Upper lobe of right lung (tissue), 1 donor: Measurements from ENCODE around the gene BEND5. TPM values are rescaled to one million over a fixed set of nuclear protein-coding genes. Genes with fewer than 3 reads are reported as not detected.

Experiments used
- ATAC-seq: fragments of 200-7000 bp; cut with Tn5 transposase; one replicate; pipeline ENCODE4 v1.9.1; 2020; ENCODE audit warnings: mild to moderate bottlenecking, moderate library complexity
- DNase-seq: peaks from one replicate; pipeline ENCODE4 v3.0.0-alpha.2; 2020
- H3K27ac ChIP-seq: fragments of 200-600 bp; one replicate; pipeline ENCODE4 v1.8.0; 2022
- H3K27me3 ChIP-seq: fragments of 200-600 bp; one replicate; pipeline ENCODE4 v1.8.0; 2022; ENCODE audit warnings: mild to moderate bottlenecking
- H3K36me3 ChIP-seq: fragments of 200-600 bp; one replicate; pipeline ENCODE4 v1.8.0; 2022
- H3K4me1 ChIP-seq: fragments of 200-600 bp; one replicate; pipeline ENCODE4 v1.8.0; 2022
- H3K4me3 ChIP-seq: fragments of 200-600 bp; one replicate; pipeline ENCODE4 v1.8.0; 2022; ENCODE audit warnings: mild to moderate bottlenecking
- H3K9me3 ChIP-seq: fragments of 200-600 bp; one replicate; pipeline ENCODE4 v1.8.0; 2022
- intact Hi-C: fragments of 100-400 bp; cut with DNase I; formaldehyde crosslinking; loops from one replicate; pipeline ENCODE4 v1.11.0; 2022
- total RNA-seq: library from RNA; stranded (reverse); fragmentation: NEBNext Ultra II Directional; extraction: Animal tissue kit (Norgen Biotek cat#: 25700); gene quantifications from one replicate; pipeline ENCODE4 v1.2.1, GENCODE V29; 2021
- TF ChIP-seq, protein P1 (sequence below): fragments of 200-600 bp; IDR thresholded peaks from one replicate; pipeline ENCODE4 v1.8.0; 2022; ENCODE audit warnings: antibody characterized with exemption
- donor health status: DM: no; HTN: yes; CAD: no; lungs with severe emphysema.

BEND5 gene
- total RNA-seq, 1 donor from 2014 or later = 3.4 TPM

DNA sequence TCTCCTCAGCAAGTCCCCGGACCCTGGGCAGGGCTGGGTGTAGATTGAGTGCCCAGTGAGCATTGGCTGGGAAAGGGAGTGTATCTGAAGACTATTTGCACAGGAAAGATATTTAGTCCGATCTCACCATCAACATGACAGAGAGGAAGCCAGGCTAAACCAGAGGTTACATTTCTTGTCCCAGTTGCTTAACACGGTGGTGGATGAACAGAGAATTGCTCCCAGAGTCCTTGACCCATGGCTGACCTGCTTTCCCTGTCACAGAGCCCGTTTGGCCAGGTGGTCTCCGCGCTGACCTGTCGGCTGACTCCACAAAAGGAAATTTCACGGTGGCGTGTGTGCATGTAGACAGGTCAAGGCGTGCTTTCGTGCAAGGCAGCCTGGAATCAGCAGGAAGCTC, 83.5 kb downstream of the BEND5 start:
- Histone ChIP-seq H3K4me1 (no peaks in the 10 kb centered on the region), H3K27me3 (no peaks in the 10 kb centered on the region), H3K36me3 (no peaks in the 10 kb centered on the region), H3K4me3 (no peak overlapping the region), H3K27ac (no peak overlapping the region), H3K9me3 (no peaks in the 10 kb centered on the region)
- no peak for DNase-seq
- intact Hi-C loops = no loop called here
- no peak for ATAC-seq
- TF ChIP-seq, protein P1, sequence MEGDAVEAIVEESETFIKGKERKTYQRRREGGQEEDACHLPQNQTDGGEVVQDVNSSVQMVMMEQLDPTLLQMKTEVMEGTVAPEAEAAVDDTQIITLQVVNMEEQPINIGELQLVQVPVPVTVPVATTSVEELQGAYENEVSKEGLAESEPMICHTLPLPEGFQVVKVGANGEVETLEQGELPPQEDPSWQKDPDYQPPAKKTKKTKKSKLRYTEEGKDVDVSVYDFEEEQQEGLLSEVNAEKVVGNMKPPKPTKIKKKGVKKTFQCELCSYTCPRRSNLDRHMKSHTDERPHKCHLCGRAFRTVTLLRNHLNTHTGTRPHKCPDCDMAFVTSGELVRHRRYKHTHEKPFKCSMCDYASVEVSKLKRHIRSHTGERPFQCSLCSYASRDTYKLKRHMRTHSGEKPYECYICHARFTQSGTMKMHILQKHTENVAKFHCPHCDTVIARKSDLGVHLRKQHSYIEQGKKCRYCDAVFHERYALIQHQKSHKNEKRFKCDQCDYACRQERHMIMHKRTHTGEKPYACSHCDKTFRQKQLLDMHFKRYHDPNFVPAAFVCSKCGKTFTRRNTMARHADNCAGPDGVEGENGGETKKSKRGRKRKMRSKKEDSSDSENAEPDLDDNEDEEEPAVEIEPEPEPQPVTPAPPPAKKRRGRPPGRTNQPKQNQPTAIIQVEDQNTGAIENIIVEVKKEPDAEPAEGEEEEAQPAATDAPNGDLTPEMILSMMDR = no peak

- intact Hi-C loops = no loop called here
- no peak for ATAC-seq
- no peak overlapping the region for H3K27ac ChIP-seq
Observed at GRCh38 chr1:48692235-48692634, 84.5 kb downstream of the BEND5 start.

DNA sequence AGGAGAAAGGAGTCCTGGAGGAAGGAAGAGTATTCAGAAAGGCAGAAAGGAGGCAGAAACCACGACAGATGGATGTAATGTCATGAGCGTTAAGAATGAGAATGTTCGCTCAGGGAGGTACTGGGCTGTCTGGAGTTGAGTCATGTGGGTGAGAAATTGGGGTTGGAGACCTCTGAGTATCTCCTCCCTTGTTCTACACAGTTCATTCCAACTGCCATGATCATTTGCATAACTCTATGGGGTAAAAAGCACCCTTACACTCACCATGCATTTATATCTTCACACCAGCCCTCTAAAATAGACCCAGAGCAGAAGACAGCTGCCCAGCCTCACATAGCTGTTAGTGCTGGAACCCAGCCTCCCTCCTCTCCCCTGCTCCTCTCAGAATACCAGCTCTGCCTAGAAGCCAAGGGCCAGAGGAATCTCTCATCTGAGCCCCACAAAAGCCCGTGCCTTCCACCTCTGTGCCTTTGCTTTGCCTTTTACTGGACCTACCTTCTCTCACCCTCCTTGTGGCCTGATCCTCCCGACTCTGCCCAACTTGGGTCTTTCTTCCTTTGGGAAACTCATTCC, 85.2 kb downstream of the BEND5 start:
- ATAC-seq (no peak), DNase-seq (no peak)
- H3K9me3 ChIP-seq = no peaks in the 10 kb centered on the region
- TF ChIP-seq, protein P1 = no peak
- intact Hi-C loops = no loop called here
- H3K4me3 ChIP-seq = no peak overlapping the region
- H3K27ac ChIP-seq = no peak overlapping the region
- H3K27me3 ChIP-seq = no peaks in the 10 kb centered on the region
- H3K36me3 ChIP-seq = no peaks in the 10 kb centered on the region
- H3K4me1 ChIP-seq = no peaks in the 10 kb centered on the region

More at GRCh38 chr1:48692235-48692634, 84.5 kb downstream of the BEND5 start:
- DNase-seq = no peak
- TF ChIP-seq, protein P1 = no peak
- Histone ChIP-seq H3K4me1 (no peaks in the 10 kb centered on the region), H3K27me3 (no peaks in the 10 kb centered on the region), H3K4me3 (no peak overlapping the region), H3K36me3 (no peaks in the 10 kb centered on the region), H3K9me3 (no peaks in the 10 kb centered on the region)

GRCh38 chr1:48688102-48688760, 88.5 kb downstream of the BEND5 start:
- H3K9me3 ChIP-seq = no peaks in the 10 kb centered on the region
- intact Hi-C loops = no loop called here
- DNase-seq (no peak), ATAC-seq (no peak)
- H3K27ac ChIP-seq = no peak overlapping the region
- H3K27me3 ChIP-seq = no peaks in the 10 kb centered on the region
- TF ChIP-seq, protein P1 = no peak
- H3K4me3 ChIP-seq = no peak overlapping the region
- no peaks in the 10 kb centered on the region for H3K4me1 ChIP-seq
- no peaks in the 10 kb centered on the region for H3K36me3 ChIP-seq

GRCh38 chr1:48687282-48688045, 89.2 kb downstream of the BEND5 start:
- intact Hi-C loops = no loop called here
- no peak for DNase-seq
- no peaks in the 10 kb centered on the region for H3K27me3 ChIP-seq
- TF ChIP-seq, protein P1 = no peak
- ATAC-seq = no peak
- no peak overlapping the region for H3K27ac ChIP-seq
- no peaks in the 10 kb centered on the region for H3K4me1 ChIP-seq
- H3K9me3 ChIP-seq = no peaks in the 10 kb centered on the region
- no peak overlapping the region for H3K4me3 ChIP-seq
- H3K36me3 ChIP-seq = no peaks in the 10 kb centered on the region
